Activated CD4-positive, alpha-beta T cell treated with anti-CD3 and anti-CD28 coated beads, Interleukin-2, amount 50 U/mL, for 4 hours (primary cell): ENCODE results near the gene TBC1D1.
A peak's percentile ranks its signal among the peaks of the same experiment; 100 is the strongest.

ENCODE experiments used
- DNase-seq, 2 experiments: peaks; one replicate each; pipeline ENCODE4 v3.0.0-alpha.2; 2020

The TBC1D1 gene

DNA sequence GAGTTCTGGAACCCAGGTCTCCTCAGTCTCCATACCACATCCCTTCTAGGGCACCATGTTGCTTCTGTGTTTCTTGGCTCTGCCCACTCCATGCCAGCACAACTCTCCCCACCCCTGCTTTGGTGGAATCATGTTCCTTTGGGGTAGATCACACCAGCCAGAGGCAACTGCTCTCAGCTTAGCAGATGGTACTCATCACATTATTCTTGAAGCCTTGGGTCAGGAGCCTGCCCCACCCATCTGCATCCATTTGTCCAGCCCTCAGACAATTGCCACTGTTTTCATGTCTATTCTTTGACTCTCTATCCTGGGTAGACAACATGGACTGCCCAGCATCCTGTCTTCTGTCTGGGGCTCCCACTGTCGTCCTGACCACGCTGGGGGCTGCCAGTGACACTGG lies 216.9 kb downstream of the TBC1D1 start:
- no peak for DNase-seq

DNA sequence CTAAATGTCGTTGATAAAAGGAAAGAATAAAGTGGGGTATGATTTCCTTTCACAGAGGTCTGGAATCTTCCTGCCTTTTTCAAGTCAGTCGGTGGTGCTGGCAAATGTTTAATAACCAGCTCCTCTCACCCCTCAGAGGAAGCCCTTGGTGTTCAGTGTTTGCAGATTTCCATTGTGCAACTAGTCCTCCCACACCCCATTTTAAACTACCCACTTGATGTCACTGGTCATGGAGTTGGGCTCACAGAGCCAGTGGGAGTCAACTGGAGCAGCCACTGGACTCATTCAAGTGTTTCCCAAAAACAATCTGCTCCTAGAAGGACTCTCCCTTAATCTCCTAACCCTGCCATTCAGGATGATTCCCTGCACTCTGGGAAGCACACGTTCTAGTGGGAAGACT lies 218.5 kb downstream of the TBC1D1 start:
- DNase-seq = no peak

DNA sequence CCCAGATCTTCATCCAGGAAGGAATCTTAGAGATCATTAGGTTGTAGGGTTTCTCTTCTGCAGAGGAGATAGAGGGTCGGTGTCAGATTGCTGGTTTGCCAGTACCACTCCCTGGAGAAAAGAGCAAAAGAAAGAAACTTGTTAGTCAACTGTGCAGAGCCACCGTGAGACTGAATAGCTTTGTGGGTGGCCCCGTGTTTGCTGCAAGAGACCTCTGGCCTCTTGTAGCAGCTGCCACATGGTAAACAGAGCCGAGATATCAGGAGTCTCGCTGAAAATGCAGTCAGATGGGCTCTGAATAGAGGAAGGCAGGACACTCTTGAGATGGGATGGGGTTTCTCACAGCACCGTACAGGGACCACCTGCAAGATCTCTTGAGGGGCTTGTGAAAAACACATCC lies 219.0 kb downstream of the TBC1D1 start:
- DNase-seq = no peak

DNA sequence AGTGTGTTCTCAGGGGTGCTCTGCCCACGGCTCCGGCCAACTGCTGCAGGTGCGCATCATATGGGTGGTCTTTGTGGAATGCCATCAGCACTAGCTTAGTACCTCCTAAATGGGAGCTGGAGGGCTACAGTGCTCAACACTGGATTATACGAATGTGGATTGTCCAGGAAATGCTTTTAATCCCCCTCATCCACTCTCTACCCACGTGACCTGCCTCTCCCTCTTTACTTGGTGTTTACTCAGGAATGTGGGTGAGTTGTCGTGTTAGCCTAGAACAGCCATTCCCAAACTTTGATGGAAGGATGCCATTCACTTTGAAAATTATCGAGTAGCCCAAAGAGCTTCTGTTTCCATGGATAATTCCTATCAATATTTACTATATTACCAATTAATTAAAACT lies 220.1 kb downstream of the TBC1D1 start:
- no peak for DNase-seq

DNA sequence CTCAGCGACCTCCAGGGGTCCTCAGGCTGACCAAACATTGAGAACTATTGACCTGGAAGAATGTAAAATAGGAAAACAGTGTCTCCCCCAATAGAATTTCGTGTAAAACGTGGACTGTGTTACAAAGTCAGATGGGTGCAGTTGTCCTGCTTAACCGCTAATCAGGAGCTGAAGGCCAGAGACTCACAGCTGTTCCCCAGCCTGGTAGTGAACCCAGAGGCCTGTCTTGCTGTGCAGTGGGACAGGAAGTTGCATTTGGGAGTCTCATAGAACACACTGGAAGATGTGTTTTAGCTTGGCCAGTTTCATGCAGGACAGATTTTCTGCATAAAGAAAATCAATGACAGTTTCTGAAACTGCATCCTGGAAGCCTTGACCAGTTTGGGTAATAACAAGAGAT lies 220.8 kb downstream of the TBC1D1 start:
- no peak for DNase-seq

DNA sequence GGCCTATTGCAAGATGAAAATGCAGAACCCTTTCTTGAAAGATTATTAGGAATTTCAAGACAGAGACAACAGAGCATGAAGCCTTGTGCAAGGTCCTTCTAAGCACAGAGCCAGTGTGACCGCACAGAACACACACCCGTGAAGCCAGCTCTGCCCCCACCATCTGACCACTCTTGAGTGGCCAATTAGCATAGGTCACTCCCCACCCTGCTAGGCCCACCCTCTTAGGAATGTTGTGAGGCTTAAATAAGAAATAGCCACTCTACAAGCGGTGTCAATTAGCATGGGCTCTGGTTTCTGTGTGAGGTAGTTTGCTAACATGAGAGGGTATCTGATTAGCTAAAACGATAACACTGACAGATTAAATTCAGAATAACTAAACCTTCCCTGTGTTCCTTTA lies 222.2 kb downstream of the TBC1D1 start:
- DNase-seq = no peak

DNA sequence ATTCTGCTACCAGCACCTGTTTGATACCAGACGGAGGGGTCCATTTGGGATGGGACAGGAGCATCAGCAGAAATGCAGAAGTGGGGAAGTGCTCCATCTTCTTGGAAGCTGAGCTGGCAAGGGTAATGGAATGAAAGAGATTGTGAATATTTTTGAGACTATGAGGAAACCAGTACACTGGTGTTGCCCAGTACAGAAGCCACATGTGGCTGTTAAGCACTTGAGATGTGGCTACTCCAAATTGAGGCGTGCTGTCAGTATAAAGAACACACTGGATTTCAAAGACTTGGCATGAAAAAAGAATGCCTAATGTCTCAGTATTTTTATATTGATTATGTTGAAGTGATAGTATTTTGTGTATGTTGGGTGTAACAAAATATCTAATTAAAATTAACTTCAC lies 222.7 kb downstream of the TBC1D1 start:
- DNase-seq = no peak

DNA sequence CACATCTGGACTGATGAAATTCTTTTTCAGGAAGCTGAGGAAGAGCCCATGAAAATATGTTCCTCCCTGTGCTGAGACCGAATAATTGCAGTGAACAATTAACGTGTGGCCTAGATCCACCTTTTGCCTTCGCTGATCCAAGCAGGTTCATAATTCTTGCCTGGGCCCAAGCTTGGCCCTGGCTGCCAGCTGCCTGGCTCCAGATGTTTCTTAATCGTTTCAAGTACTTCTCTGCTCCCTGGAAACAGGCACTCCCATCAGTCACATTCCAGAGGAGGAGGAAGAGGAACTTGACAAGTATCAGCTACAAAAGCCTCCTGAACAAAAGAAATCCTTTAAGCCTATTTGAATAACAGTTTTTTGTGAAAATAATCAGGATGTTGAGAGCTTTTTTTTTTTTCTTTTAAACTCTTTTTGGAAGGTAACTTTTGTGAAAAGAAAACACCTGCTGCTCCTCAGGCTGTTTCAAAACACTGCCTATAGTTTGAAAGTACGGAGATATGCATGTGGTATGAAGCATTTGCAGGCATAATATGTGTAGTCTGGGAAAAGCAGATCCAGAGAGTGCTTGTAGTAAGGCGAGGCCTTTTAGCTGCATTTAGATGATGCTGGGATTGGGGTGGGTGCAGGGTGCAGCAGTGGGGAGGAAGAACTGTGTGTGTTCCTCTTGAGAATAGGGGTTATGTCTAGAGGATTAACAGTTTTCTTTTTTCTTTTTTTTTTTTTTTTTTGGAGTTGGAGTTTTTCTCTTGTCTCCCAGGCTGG lies 223.7 kb downstream of the TBC1D1 start:
- DNase-seq = no peak

DNA sequence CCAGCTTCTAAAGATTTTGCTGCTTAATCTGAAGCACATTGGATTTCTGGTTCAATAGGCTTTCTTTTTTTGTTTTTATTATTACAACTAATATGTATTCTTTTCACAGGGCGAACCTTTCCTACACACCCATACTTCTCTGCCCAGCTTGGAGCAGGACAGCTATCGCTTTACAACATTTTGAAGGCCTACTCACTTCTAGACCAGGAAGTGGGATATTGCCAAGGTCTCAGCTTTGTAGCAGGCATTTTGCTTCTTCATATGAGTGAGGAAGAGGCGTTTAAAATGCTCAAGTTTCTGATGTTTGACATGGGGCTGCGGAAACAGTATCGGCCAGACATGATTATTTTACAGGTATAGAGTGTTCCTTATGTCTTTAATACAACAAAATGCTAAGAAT lies 224.7 kb downstream of the TBC1D1 start:
- DNase-seq = no peak

DNA sequence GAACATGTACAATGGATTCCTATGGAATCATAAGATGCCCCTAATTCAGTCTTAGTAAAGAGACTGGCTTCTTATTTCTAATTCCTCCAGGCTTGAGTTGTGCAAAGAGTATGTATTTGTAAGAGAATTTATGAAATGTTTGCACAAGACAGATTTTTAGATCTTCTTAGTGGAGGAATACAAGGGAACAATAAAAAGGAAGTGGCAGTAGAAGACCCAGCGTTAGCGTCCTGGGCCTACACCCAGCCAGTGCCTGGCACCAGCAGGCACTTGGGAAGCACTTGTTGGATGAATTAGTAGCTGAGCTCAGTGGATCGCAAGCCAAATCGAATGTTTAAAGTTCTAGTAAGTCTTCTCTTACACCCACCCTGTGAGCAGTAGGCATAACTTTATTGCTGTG lies 226.7 kb downstream of the TBC1D1 start:
- DNase-seq = no peak

DNA sequence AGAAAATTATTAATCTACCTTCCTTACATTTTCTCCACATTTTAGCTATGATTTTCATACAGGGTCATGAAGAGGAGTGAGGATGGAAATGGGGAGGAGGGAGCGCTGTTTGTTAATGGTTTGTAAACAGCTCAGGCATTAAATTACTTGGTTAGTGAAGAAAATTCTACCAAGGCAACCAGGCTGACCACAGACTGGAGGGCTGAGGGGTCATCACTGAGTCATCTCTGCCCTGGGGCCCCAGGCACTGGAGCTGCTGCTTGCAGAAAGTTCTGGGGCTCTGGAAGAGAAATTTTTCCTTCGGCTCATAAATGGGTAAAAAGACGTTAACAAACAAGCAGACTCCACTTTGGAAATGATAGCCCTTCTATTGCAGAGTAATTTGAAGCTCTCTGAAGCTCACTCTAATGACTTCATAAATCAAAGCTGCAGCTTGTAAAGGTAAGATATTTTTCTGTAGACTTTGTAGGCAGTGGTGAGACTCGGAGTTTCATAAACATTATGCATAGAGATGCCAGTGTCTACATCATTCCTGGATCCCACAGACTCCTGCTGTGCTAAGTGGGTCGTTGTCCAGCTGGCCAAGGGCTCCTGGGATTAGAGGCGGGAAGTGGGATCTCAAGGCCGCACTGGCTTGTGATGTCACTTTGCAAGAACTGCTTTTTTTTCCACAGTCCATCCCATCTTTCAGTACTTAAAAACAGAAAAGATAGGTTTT lies 228.9 kb downstream of the TBC1D1 start:
- no peak for DNase-seq

DNA sequence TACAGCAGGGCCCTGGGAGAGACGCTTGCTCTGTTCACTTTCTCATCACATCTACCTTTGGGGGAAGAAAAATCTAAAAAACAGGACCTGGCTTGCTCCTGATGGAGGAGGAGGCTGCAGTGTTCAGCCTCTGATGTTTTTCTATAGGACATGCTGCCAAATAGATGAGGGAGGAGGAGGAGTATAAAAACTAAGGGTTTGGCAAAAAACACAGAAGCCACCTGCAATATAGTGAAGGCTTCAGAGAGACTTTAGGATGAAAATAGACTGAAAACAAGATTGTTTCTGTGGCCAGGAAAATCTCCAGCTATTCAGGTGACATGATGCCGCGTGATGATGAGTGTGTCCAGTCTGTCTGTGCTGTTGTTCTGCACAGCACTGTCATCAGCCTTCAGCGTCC lies 229.9 kb downstream of the TBC1D1 start:
- no peak for DNase-seq

DNA sequence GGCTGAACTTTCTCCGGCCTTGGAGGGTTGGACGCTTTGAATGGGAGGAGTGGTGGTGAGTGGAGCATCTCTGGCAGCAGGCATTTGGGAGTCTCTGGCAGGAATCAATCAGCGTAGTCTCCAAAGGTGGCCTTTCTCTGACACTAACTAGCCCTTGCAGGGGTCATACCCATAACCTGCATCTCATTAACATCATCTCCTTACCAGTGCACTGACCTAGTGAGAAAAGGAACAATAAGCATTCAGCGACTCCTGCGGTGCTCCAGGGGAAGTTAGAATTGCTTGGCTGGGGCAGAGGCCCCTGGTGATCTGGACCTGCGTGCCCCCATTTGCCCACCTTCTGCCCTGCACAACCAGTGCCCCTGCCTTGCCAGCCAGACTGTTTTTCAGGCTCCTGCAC lies 231.2 kb downstream of the TBC1D1 start:
- no peak for DNase-seq

DNA sequence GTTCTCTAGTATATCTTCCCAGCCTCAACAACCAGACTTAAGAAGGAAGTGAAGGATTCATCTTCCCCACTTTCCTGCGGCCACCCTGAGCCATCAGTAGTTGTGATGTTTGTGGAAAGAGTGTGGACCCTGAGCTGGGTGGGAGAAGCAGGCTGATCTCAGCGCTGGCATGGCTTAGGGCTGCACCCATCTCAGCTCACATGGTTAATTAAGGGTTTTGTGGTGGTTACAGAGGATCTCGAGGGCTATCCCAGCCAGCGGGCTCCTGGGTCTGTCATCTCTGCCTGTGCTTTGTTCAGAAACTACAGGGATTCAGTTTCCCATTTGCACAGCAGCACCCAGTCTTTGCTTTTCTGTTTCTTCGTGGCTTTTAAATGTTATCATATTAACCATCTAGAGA lies 232.7 kb downstream of the TBC1D1 start:
- DNase-seq = no peak

DNA sequence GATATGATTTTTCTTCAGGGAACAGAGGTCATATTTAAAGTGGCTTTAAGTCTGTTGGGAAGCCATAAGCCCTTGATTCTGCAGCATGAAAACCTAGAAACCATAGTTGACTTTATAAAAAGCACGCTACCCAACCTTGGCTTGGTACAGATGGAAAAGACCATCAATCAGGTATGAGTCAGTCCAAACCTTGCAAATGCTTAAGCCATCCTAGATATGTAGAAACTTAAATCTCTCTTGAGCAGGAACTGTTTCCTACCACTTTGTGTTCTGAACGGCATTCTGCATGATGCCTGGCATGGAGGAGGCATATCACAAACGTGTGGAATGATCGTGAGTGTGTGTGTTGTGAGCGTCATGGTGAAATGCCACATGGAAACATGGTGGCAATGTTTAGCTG lies 234.1 kb downstream of the TBC1D1 start:
- DNase-seq = no peak

DNA sequence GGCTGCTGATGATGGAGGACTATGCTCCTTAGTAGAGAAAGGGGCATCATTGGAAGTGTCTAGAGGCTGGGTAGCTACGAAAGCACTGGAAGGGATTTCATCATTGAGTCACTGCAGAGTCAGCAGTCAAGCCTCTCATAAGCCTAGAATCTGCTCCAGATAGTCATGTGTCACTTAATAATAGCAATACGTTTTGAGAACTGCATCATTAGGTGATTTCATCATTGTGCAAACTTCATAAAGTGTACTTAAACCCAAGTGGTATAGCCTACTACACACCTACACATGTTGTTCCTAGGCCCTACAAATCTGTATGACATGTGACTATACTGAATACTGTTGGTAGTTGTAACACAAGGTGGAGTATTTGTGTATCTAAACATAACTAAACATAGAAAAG lies 234.9 kb downstream of the TBC1D1 start:
- no peak for DNase-seq

DNA sequence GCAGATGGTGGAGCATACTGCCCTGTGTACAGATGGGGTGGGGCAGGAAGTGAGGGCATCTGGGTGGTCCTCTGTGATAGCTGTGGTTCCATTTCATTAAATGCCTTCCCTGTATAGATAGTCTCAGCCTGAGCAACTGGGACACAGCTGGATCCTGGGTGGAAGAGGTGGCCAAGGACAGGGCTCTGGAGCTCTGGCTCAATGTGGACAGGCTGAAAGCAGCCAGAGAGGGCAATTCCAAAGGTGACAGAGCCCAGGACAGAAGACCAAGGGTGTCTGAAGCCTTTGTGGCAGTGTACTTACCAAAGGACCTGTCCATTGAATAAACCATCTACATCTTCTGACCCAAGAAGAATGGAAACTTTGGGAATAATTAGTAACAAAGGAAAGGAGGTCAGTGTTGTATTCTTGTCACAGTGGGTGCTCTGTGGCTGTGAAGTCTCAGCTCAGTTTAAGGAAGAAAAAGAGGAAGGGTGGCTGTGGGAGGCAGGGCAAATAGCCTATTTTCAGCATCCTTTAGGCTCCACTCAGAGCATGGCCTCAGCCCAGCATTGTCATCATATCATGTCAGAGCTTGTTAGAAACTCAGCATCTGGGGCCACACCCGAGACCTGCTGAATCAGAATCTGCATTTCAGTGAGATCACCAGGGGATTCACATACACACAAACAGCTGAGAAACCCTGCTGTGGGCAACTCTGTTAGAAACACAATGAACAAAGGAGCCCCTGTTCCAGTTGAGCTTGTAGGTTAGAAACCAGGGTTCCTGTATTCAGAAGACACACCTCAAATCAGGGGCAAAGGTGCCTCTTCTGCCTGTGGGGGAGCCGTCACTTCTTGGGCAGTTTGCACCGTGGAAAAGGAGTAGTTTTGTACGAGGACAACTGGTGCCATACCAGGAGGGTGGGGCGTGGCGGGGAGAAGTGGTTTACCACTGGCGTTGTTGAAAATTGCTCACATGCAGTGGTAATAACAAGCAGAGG lies 237.9 kb downstream of the TBC1D1 start:
- DNase-seq = peak; percentile 55 to 59

DNA sequence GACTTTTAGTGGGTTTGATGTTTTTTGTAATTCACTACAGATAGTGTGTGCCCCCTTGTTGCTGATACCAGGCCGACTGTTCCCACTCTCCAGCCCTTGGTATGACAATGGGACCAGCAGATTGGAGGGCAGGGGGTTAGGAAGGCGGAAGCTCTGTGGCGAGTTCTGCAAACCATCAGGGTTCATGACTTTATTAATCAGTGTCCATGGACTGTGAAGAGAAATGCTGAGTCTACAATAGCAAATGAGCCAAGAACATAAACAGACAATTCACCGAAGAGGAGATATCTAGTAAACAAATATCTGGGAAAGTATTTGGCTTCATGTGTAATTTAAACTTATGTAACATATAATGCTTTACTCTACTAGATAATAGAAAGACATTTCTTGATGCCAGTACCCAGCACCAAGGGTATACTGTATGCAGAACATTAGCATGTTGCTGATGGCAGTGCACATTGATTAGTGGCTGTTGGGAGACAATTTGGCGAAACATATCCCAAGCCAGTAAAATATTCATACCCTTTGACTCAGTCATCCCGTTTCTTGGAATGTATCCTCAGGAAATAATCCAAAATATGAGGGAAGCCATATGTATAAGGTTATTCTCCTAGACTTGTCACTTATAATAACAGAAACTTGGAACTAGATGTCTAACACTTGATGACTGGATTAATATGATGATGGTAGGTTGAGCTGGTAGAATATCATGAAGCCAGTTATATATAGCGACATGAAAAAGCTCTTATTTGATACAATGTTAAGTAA lies 238.8 kb downstream of the TBC1D1 start:
- DNase-seq = no peak

DNA sequence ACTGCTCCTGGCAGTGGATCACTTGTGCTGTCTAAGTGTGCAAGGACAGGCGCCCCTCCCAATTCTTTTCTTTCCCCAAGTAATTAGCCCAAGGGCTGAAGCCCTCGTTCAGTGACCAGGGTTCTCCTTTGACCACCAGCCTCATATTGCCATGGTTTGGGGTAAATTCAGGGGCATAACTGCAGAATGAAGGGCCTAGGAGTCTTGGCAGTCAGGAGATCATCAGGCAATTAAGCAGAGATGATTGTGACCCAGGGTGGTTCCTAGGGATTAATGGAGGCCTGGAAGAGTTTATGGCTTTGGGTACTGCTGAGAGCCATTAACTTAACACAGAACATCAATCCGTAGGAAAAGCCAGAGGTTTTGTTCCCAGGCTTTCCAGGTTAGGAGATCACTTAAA lies 240.0 kb downstream of the TBC1D1 start:
- no peak for DNase-seq

DNA sequence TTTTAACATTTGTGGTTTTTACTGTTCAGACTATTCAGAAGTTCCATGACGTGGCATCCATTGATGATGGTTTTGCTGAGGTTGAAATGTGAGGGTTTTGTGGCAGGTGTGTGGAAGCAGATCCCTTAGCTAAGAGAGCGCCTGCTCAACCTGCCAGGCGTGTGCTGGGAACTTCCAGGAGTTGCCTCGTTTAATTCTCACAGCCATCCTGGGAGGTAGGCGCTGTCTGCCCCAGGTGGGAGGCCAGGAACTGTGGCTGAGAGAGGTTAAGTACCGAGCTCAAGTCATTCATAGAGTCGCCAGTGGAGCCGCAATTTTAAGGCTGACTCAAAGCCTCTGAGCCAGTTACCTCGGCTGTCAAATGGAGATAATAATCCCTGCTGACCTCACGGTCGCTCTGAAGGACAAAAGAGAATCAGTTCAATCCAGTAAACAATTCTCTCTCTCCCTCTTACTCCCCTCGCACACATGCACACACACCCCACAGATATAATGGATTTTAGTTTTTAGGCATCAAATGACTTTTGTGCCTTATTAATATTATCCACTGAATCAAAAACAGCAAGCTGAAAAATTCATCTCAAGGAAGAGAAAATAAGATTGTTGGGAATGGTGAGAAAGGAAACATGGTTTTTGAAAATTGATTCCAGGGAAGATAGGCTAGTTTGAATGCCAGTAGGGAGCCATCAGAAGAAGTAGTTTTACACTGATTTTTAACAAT lies 240.6 kb downstream of the TBC1D1 start:
- peak; percentile 46 to 59 for DNase-seq

DNA sequence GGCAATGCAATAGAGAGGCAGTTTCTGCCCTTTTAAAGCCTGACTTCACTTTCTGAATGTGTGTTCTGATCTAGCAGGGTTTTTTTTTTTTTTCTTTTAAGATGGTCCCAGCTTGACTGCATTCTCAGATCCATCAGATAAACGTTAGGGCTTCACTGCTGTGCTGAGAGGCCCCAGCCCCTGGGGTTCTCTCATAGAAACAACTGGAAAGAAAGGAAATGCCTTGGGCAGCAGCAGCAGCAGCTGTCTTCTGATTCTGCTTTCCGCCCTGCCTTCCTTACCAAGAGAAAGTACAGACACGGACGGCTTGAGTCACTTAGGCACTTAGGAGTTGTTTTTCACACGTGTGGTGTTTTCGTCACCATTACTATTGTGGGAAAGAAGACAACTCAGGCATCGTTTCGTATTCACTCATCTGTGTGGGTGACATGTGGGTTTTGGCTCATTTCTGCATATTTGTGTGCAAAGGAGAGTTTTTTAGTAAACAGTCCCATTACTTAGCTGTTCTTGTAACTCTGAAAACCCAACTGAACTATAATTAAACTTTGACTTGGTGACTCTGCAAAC lies 241.3 kb downstream of the TBC1D1 start:
- DNase-seq = peak; percentile 55 to 56
